SK-N-SH (cell line): ENCODE data around the gene EPB41L4A. TPM values are rescaled to one million over a fixed set of nuclear protein-coding genes. Genes with fewer than 3 reads are reported as not detected.

ENCODE experiments used
- CTCF ChIA-PET: fragments of 300-600, 350-600 bp; formaldehyde crosslinking; extraction: SDS; loops from one replicate; lab custom pipeline; 2021; lab: Yijun Ruan, JAX
- POLR2A ChIA-PET: fragments of 350-600 bp; sonication (Branson Sonifier 250); formaldehyde crosslinking; extraction: SDS; loops from one replicate; lab custom pipeline; 2020; ENCODE audit warnings: antibody characterized with exemption, inconsistent platforms; lab: Yijun Ruan, JAX
- DNase-seq: peaks from one replicate; pipeline ENCODE4 v3.0.0; 2012
- H2AFZ ChIP-seq: fragments of 200-600 bp; sonication (generic); 2 replicates; pipeline ENCODE4 v1.8.1; 2016; ENCODE audit warnings: antibody characterized with exemption, mild to moderate bottlenecking, low read depth
- H3F3A ChIP-seq: fragments of 200-600 bp; sonication (generic); replicated peaks from 2 replicates; pipeline ENCODE3; 2016; ENCODE audit warnings: antibody characterized with exemption, mild to moderate bottlenecking; ENCODE audit not compliant: insufficient read depth
- H3K27ac ChIP-seq, 2 experiments: fragments of 200-500 bp in 1 of 2; fragments of 200-600 bp in 1 of 2; sonication (Bioruptor generic) in 1 of 2; sonication (generic), shearing (Covaris generic) in 1 of 2; 2 replicates each; pipeline versions ENCODE4 v1.5.1 to v1.6.1; 2014 to 2016; ENCODE audit warnings: low read depth in 2 of 2, inconsistent platforms in 1 of 2, low read length in 1 of 2, mild to moderate bottlenecking in 1 of 2, mixed read lengths in 1 of 2
- H3K27me3 ChIP-seq: fragments of 200-600 bp; sonication (generic), shearing (Covaris generic); 2 replicates; pipeline ENCODE4 v1.6.1; 2016; ENCODE audit warnings: mixed run types; ENCODE audit not compliant: insufficient read depth
- H3K36me3 ChIP-seq, 2 experiments: fragments of 200-500 bp in 1 of 2; fragments of 200-600 bp in 1 of 2; sonication (Bioruptor generic) in 1 of 2; sonication (generic) in 1 of 2; replicated peaks in 1 of 2; 2 replicates each; pipeline versions ENCODE3 to v1.5.1; 2014 to 2016; ENCODE audit warnings: low read length in 1 of 2, mild to moderate bottlenecking in 1 of 2; ENCODE audit not compliant: insufficient read depth in 2 of 2, control insufficient read depth in 1 of 2
- H3K4me1 ChIP-seq, 2 experiments: fragments of 200-500 bp in 1 of 2; fragments of 200-600 bp in 1 of 2; sonication (Bioruptor generic) in 1 of 2; sonication (generic), shearing (Covaris generic) in 1 of 2; 2 replicates each; pipeline versions ENCODE4 v1.5.1 to v1.6.1; 2014 to 2016; ENCODE audit warnings: low read depth in 1 of 2, low read length in 1 of 2, mixed run types in 1 of 2; ENCODE audit not compliant: insufficient read depth in 2 of 2, control insufficient read depth in 1 of 2
- H3K4me2 ChIP-seq: fragments of 200-600 bp; sonication (generic), shearing (Covaris generic); 2 replicates; pipeline ENCODE4 v1.6.1; 2017; ENCODE audit warnings: mixed run types
- H3K4me3 ChIP-seq, 2 experiments: fragments of 200-500 bp in 1 of 2; fragments of 200-600 bp in 1 of 2; sonication (Bioruptor generic) in 1 of 2; sonication (generic), shearing (Covaris generic) in 1 of 2; 2 replicates each; pipeline versions ENCODE4 v1.5.1 to v1.8.1; 2014 to 2016; ENCODE audit warnings: low read depth in 2 of 2, inconsistent platforms in 1 of 2, low read length in 1 of 2, mild to moderate bottlenecking in 1 of 2, mixed read lengths in 1 of 2, moderate library complexity in 1 of 2
- H3K79me2 ChIP-seq: fragments of 200-600 bp; sonication (generic); 2 replicates; pipeline ENCODE4 v1.8.1; 2017; ENCODE audit warnings: mild to moderate bottlenecking; ENCODE audit not compliant: insufficient read depth
- H3K9ac ChIP-seq: fragments of 200-600 bp; sonication (generic); 2 replicates; pipeline ENCODE4 v1.6.1; 2017; ENCODE audit warnings: mixed run types
- H3K9me2 ChIP-seq: fragments of 200-600 bp; sonication (generic); 2 replicates; pipeline ENCODE4 v1.6.1; 2017; ENCODE audit warnings: mixed run types
- H3K9me3 ChIP-seq: fragments of 200-600 bp; sonication (generic); 2 replicates; pipeline ENCODE4 v1.6.1; 2017; ENCODE audit warnings: mixed run types, mild to moderate bottlenecking, moderate library complexity
- H4K20me1 ChIP-seq: fragments of 200-600 bp; sonication (generic); 2 replicates; pipeline ENCODE4 v1.6.1; 2017; ENCODE audit warnings: mild to moderate bottlenecking, mixed run types; ENCODE audit not compliant: insufficient read depth
- CHD2 ChIP-seq: fragments of 150-350 bp; IDR thresholded peaks from 2 replicates; pipeline ENCODE4 v1.6.1; 2018; ENCODE audit warnings: low read length; ENCODE audit not compliant: partially characterized antibody
- ELF1 ChIP-seq: IDR thresholded peaks from 2 replicates; pipeline ENCODE4 v1.4.0; 2012
- EZH2phosphoT487 ChIP-seq: fragments of 200-600 bp; sonication (generic); IDR thresholded peaks from 2 replicates; pipeline ENCODE4 v1.6.1; 2017; ENCODE audit warnings: low read depth, mixed run types, mild to moderate bottlenecking, antibody characterized with exemption, moderate library complexity, borderline replicate concordance
- FOSL2 ChIP-seq: IDR thresholded peaks from 2 replicates; pipeline ENCODE4 v1.4.0; 2012; ENCODE audit warnings: low read depth, mild to moderate bottlenecking, moderate library complexity, borderline replicate concordance
- FOXJ3 ChIP-seq: sonication (generic); formaldehyde crosslinking; IDR thresholded peaks from 2 replicates; pipeline ENCODE4 v1.5.1; 2020; ENCODE audit warnings: mild to moderate bottlenecking, missing genetic modification reagents
- FOXM1 ChIP-seq: IDR thresholded peaks from 2 replicates; pipeline ENCODE4 v1.4.0; 2012; ENCODE audit warnings: low read depth, mild to moderate bottlenecking
- GATA2 ChIP-seq: sonication (generic); formaldehyde crosslinking; IDR thresholded peaks from 2 replicates; pipeline ENCODE4 v1.5.0; 2020; ENCODE audit warnings: mild to moderate bottlenecking, missing genetic modification reagents
- JUND ChIP-seq: IDR thresholded peaks from 2 replicates; pipeline ENCODE4 v1.4.0; 2012
- MAX ChIP-seq: IDR thresholded peaks from 2 replicates; pipeline ENCODE4 v1.4.0; 2012; ENCODE audit warnings: low read depth
- MXI1 ChIP-seq: IDR thresholded peaks from 2 replicates; pipeline ENCODE4 v1.6.1; 2012; ENCODE audit warnings: mild to moderate bottlenecking, low read depth, low read length, improper control_type of control experiment
- NFIC ChIP-seq: IDR thresholded peaks from 2 replicates; pipeline ENCODE4 v1.4.0; 2012; ENCODE audit warnings: borderline replicate concordance
- RAD21 ChIP-seq: IDR thresholded peaks from 2 replicates; pipeline ENCODE4 v1.6.1; 2012; ENCODE audit warnings: mild to moderate bottlenecking, low read length
- RCOR1 ChIP-seq: fragments of 150-350 bp; IDR thresholded peaks from 2 replicates; pipeline ENCODE4 v1.6.1; 2017; ENCODE audit warnings: antibody characterized with exemption, low read length
- RFX5 ChIP-seq: IDR thresholded peaks from 2 replicates; pipeline ENCODE4 v1.6.1; 2012; ENCODE audit warnings: mild to moderate bottlenecking, improper control_type of control experiment, low read length
- RXRA ChIP-seq: IDR thresholded peaks from 2 replicates; pipeline ENCODE4 v1.4.0; 2012; ENCODE audit warnings: low read depth, mild to moderate bottlenecking, borderline replicate concordance
- SIN3A ChIP-seq: IDR thresholded peaks from 2 replicates; pipeline ENCODE4 v1.6.1; 2012; ENCODE audit warnings: low read depth, mild to moderate bottlenecking, low read length, moderate library complexity, borderline replicate concordance
- SMC3 ChIP-seq: IDR thresholded peaks from 2 replicates; pipeline ENCODE4 v1.6.1; 2012; ENCODE audit warnings: low read depth, low read length, improper control_type of control experiment
- TAF1 ChIP-seq: IDR thresholded peaks from 2 replicates; pipeline ENCODE4 v1.6.1; 2012; ENCODE audit warnings: low read depth, mild to moderate bottlenecking, low read length, moderate library complexity, borderline replicate concordance
- TCF12 ChIP-seq: IDR thresholded peaks from 2 replicates; pipeline ENCODE4 v1.4.0; 2012
- WGBS: methylation state at CpG from one replicate; pipeline ENCODE4 v1.1.6; 2017; ENCODE audit warnings: low lambda C conversion rate; 5-methylcytosine and 5-hydroxymethylcytosine counted together
- polyA plus RNA-seq, 3 experiments: library from polyadenylated mRNA; depleted of rRNA; stranded (reverse); fragments of >200 nt; gene quantifications; 2 replicates each; pipeline ENCODE4 v1.2.3, GENCODE V29; 2012
- TF ChIP-seq, protein P1 (sequence below): fragments of 200-600 bp; sonication (generic); IDR thresholded peaks from 2 replicates; pipeline ENCODE4 v1.6.1; 2017; ENCODE audit warnings: antibody characterized with exemption, mild to moderate bottlenecking, moderate library complexity
- TF ChIP-seq, protein P2 (sequence below): IDR thresholded peaks from 2 replicates; pipeline ENCODE4; 2012
- TF ChIP-seq, protein P3 (sequence below): fragments of 150-350 bp; IDR thresholded peaks from 2 replicates; pipeline ENCODE4 v1.6.1; 2016; ENCODE audit warnings: mild to moderate bottlenecking, low read depth, low read length

EPB41L4A gene
- polyA plus RNA-seq, 1 of the 3 experiments (the other 2 are of a cell fraction), result 0.07 TPM

- no peak for TF ChIP-seq FOXM1
- TF ChIP-seq RFX5, result no peak
- TF ChIP-seq SIN3A, result no peak
Observed at GRCh38 chr5:112216140-112216539, 202.9 kb downstream of the EPB41L4A start (continued).

- H3K4me1 ChIP-seq, result no peaks in the 10 kb centered on the region
- no peak overlapping the region for H3K4me2 ChIP-seq
- CTCF ChIA-PET, result interaction anchor here (0.6 to 3.6 kb wide), 3 partner anchors 11 to 209 kb away, joined by 3 to 32 read pairs (median 4); partner anchors contain the start of gene EPB41L4A
- H4K20me1 ChIP-seq, result no peaks in the 10 kb centered on the region
- no peak overlapping the region for H3K27ac ChIP-seq
- 52% methylated on average over 6 of the region's 6 CpGs for WGBS
- no peak overlapping the region for H2AFZ ChIP-seq
- no peaks in the 10 kb centered on the region for H3K9me2 ChIP-seq
- no peaks in the 10 kb centered on the region for H3K79me2 ChIP-seq
- TF ChIP-seq CHD2 (no peak), TCF12 (no peak), SMC3 (peak; percentile 80), RAD21 (peak; percentile 75), GATA2 (CRISPR knock-in tag) (peak; percentile 69)
- TF ChIP-seq, protein P1, sequence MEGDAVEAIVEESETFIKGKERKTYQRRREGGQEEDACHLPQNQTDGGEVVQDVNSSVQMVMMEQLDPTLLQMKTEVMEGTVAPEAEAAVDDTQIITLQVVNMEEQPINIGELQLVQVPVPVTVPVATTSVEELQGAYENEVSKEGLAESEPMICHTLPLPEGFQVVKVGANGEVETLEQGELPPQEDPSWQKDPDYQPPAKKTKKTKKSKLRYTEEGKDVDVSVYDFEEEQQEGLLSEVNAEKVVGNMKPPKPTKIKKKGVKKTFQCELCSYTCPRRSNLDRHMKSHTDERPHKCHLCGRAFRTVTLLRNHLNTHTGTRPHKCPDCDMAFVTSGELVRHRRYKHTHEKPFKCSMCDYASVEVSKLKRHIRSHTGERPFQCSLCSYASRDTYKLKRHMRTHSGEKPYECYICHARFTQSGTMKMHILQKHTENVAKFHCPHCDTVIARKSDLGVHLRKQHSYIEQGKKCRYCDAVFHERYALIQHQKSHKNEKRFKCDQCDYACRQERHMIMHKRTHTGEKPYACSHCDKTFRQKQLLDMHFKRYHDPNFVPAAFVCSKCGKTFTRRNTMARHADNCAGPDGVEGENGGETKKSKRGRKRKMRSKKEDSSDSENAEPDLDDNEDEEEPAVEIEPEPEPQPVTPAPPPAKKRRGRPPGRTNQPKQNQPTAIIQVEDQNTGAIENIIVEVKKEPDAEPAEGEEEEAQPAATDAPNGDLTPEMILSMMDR, result peak; percentile 72
- TF ChIP-seq, all 33 proteins: peak for 4
- Histone ChIP-seq H3K4me3 (no peak overlapping the region; a peak in 1 of 4 replicates), H3F3A (no peaks in the 10 kb centered on the region), H3K36me3 (no peaks in the 10 kb centered on the region), H3K27me3 (no peaks in the 10 kb centered on the region; the same call in none of the 2 replicates), H3K9ac (no peak overlapping the region), H3K9me3 (no peaks in the 10 kb centered on the region)
- POLR2A ChIA-PET, result no interaction called here
- peak; percentile 52 for DNase-seq
Observed at GRCh38 chr5:112210430-112211005, 208.6 kb downstream of the EPB41L4A start.

- CTCF ChIA-PET, result interaction anchor here (0.5 to 1.3 kb wide), 4 partner anchors 14 to 229 kb away, joined by 3 to 5 read pairs (median 4); no protein-coding TSS in a partner anchor
- no peak for DNase-seq
- TF ChIP-seq SMC3, result no peak
- no peak for TF ChIP-seq MAX
- TF ChIP-seq, protein P2, sequence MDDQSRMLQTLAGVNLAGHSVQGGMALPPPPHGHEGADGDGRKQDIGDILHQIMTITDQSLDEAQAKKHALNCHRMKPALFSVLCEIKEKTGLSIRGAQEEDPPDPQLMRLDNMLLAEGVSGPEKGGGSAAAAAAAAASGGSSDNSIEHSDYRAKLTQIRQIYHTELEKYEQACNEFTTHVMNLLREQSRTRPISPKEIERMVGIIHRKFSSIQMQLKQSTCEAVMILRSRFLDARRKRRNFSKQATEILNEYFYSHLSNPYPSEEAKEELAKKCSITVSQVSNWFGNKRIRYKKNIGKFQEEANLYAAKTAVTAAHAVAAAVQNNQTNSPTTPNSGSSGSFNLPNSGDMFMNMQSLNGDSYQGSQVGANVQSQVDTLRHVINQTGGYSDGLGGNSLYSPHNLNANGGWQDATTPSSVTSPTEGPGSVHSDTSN, result no peak
- TF ChIP-seq, protein P3, sequence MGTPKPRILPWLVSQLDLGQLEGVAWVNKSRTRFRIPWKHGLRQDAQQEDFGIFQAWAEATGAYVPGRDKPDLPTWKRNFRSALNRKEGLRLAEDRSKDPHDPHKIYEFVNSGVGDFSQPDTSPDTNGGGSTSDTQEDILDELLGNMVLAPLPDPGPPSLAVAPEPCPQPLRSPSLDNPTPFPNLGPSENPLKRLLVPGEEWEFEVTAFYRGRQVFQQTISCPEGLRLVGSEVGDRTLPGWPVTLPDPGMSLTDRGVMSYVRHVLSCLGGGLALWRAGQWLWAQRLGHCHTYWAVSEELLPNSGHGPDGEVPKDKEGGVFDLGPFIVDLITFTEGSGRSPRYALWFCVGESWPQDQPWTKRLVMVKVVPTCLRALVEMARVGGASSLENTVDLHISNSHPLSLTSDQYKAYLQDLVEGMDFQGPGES, result no peak
- no peak for TF ChIP-seq TAF1
- no peak for TF ChIP-seq NFIC
- TF ChIP-seq MXI1, result no peak
- TF ChIP-seq EZH2phosphoT487, result no peak
- TF ChIP-seq FOXJ3, result no peak
- TF ChIP-seq RCOR1, result no peak
- TF ChIP-seq RXRA, result no peak
- no peak for TF ChIP-seq ELF1
- no peak for TF ChIP-seq JUND
- TF ChIP-seq FOSL2, result no peak
Observed at GRCh38 chr5:112208699-112209615, 210.1 kb downstream of the EPB41L4A start.

More at GRCh38 chr5:112208699-112209615, 210.1 kb downstream of the EPB41L4A start:
- POLR2A ChIA-PET, result no interaction called here
- Histone ChIP-seq H3K27me3 (no peaks in the 10 kb centered on the region; the same call in none of the 2 replicates), H3K4me3 (no peak overlapping the region), H4K20me1 (no peaks in the 10 kb centered on the region), H3K4me2 (no peak overlapping the region), H3K79me2 (no peaks in the 10 kb centered on the region), H3K27ac (no peak overlapping the region), H3K9ac (no peak overlapping the region), H3F3A (no peaks in the 10 kb centered on the region), H3K4me1 (no peaks in the 10 kb centered on the region; a peak in 1 of 4 replicates), H2AFZ (no peak overlapping the region), H3K9me3 (no peaks in the 10 kb centered on the region), H3K36me3 (no peaks in the 10 kb centered on the region), H3K9me2 (no peaks in the 10 kb centered on the region)
- 65% methylated on average over 4 of the region's 4 CpGs for WGBS
